Measurements from ENCODE around the gene INVS. TPM values are rescaled to one million over a fixed set of nuclear protein-coding genes. Genes with fewer than 3 reads are reported as not detected.
"Not testable (repeated sequence)": the region's sequence is repeated elsewhere in the genome, so short reads cannot be mapped to it uniquely, and the experiment has no call there.

INVS gene
- polyA plus RNA-seq, 4 donors, result 2.7 to 15.5 (median 6.4) TPM

DNA sequence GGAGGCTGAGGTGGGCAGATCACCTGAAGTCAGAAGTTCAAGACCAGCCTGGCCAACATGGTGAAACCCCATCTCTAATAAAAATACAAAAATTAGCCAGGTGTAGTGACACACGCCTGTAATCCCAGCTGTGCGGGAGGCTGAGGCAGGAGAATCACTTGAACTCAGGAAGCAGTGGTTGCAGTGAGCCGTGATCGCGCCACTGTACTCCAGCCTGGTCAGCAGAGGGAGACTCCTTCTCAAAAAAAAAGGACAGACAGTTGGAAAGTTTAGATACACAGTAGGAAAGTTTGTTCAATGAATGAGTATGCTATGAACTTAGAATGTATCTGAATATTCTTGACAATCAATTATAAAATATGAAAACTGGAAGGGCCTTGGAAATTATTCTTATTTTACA, 37.8 kb downstream of the INVS start:
- H3K36me3 ChIP-seq (ENCODE audit: control insufficient read depth in 3 of 3, insufficient read depth in 2 of 3, low read depth in 1 of 3, low read length in 3 of 3); H3K4me1 ChIP-seq (ENCODE audit: control insufficient read depth in 3 of 3, insufficient read depth in 2 of 3, low read depth in 1 of 3, low read length in 2 of 3); DNase-seq; H3K9me3 ChIP-seq (ENCODE audit: control insufficient read depth in 2 of 2, insufficient read depth in 1 of 2, low read depth in 1 of 2, low read length in 1 of 2); FAIRE-seq; H3K27ac ChIP-seq (ENCODE audit: low read depth in 1 of 3, low read length in 2 of 3); H3K4me3 ChIP-seq (ENCODE audit: low read depth in 1 of 3, low read length in 3 of 3); H3K27me3 ChIP-seq (ENCODE audit: control insufficient read depth in 3 of 3, insufficient read depth in 3 of 3, low read length in 3 of 3): not testable (repeated sequence)
- WGBS, 3 donors, result 94 to 96% (median 95%) methylated on average over 5 of the region's 5 CpGs

DNA sequence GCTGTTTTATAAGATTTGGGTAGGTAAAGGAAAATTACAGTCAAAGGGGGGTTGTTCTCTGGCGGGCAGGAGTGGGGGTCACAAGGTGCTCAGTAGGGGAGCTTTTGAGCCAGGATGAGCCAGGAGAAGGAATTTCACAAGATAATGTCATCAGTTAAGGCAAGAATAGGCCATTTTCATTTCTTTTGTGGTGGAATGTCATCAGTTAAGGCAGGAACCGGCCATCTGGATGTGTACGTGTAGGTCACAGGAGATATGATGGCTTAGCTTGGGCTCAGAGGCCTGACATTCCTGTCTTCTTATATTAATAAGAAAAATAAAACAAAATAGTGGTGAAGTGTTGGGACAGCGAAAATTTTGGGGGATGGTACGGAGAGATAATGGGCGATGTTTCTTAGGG, 41.3 kb downstream of the INVS start:
- H3K9me3 ChIP-seq (ENCODE audit: control insufficient read depth in 2 of 2, insufficient read depth in 1 of 2, low read depth in 1 of 2, low read length in 1 of 2); FAIRE-seq; H3K4me3 ChIP-seq (ENCODE audit: low read depth in 1 of 3, low read length in 3 of 3); H3K4me1 ChIP-seq (ENCODE audit: control insufficient read depth in 3 of 3, insufficient read depth in 2 of 3, low read depth in 1 of 3, low read length in 2 of 3); H3K36me3 ChIP-seq (ENCODE audit: control insufficient read depth in 3 of 3, insufficient read depth in 2 of 3, low read depth in 1 of 3, low read length in 3 of 3); H3K27ac ChIP-seq (ENCODE audit: low read depth in 1 of 3, low read length in 2 of 3); DNase-seq; H3K27me3 ChIP-seq (ENCODE audit: control insufficient read depth in 3 of 3, insufficient read depth in 3 of 3, low read length in 3 of 3): not testable (repeated sequence)
- WGBS, 3 donors, result 91 to 98% (median 97%) methylated on average over 5 to 6 of the region's 6 CpGs

DNA sequence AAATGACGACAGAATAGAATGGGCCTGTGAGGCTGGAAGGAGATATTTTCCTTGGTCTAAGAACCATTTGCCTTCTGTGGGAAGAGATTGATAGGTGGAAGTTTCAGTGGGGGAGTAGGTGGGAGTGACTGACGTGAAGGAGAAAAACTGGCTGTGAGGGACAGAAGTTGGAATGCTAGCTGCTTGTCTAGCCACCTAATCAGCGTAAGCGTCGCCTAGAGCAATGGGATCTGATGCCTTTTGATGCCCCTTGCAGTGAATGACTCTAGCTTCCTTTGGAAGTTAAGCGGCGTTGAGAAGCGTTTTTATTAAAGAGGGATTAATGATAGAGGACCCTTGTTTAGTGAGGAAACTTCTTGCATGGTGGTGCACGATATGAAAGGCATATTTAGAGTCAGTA, 42.8 kb downstream of the INVS start:
- not testable (repeated sequence) for H3K27ac ChIP-seq (ENCODE audit: low read depth in 1 of 3, low read length in 2 of 3); DNase-seq; H3K9me3 ChIP-seq (ENCODE audit: control insufficient read depth in 2 of 2, insufficient read depth in 1 of 2, low read depth in 1 of 2, low read length in 1 of 2); H3K36me3 ChIP-seq (ENCODE audit: control insufficient read depth in 3 of 3, insufficient read depth in 2 of 3, low read depth in 1 of 3, low read length in 3 of 3); H3K4me1 ChIP-seq (ENCODE audit: control insufficient read depth in 3 of 3, insufficient read depth in 2 of 3, low read depth in 1 of 3, low read length in 2 of 3); H3K27me3 ChIP-seq (ENCODE audit: control insufficient read depth in 3 of 3, insufficient read depth in 3 of 3, low read length in 3 of 3); FAIRE-seq; H3K4me3 ChIP-seq (ENCODE audit: low read depth in 1 of 3, low read length in 3 of 3)
- WGBS, 3 donors, result 95 to 98% (median 97%) methylated on average over 8 to 9 of the region's 9 CpGs

DNA sequence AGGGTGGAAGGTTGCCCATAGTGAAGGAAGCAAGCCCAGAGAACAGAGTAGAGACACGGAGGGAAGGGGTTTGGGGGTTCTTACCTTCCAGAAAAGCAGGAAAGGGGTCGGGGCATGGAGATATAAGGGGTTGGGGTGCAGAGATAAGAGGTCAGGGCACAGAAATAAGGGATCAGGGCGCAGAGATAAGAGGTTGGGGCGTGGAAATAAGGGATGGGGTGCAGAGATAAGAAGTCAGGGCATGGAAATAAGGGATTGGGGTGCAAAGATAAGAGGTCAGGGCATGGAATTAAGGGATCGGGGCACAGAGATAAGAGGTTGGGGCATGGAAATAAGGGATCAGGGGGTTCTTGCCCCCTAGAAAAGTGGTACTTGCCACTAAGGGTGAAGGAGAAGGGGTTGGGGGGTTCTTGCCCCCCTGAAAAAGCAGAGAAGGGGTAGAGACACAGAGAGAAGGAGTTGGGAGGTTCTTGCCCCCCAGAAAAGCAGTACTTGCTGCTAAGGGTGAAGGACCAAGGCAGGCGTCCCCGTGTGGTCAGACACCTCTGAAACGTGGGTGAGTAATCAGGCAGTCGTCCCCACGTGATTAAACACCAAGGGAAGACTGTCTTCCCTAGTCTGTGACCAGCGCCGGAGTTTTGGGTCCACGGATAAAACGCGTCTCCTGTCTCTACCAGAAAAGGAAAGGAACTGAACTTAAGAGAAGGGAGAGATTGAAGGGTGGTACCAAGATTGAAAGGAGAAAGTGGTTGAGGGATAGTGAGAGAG, 46.3 kb downstream of the INVS start:
- WGBS, 3 donors, result 78 to 87% (median 81%) methylated on average over 15 of the region's 15 CpGs
- not testable (repeated sequence) for H3K36me3 ChIP-seq (ENCODE audit: control insufficient read depth in 3 of 3, insufficient read depth in 2 of 3, low read depth in 1 of 3, low read length in 3 of 3); H3K4me3 ChIP-seq (ENCODE audit: low read depth in 1 of 3, low read length in 3 of 3); H3K27me3 ChIP-seq (ENCODE audit: control insufficient read depth in 3 of 3, insufficient read depth in 3 of 3, low read length in 3 of 3); DNase-seq; H3K4me1 ChIP-seq (ENCODE audit: control insufficient read depth in 3 of 3, insufficient read depth in 2 of 3, low read depth in 1 of 3, low read length in 2 of 3); H3K9me3 ChIP-seq (ENCODE audit: control insufficient read depth in 2 of 2, insufficient read depth in 1 of 2, low read depth in 1 of 2, low read length in 1 of 2); FAIRE-seq; H3K27ac ChIP-seq (ENCODE audit: low read depth in 1 of 3, low read length in 2 of 3)

DNA sequence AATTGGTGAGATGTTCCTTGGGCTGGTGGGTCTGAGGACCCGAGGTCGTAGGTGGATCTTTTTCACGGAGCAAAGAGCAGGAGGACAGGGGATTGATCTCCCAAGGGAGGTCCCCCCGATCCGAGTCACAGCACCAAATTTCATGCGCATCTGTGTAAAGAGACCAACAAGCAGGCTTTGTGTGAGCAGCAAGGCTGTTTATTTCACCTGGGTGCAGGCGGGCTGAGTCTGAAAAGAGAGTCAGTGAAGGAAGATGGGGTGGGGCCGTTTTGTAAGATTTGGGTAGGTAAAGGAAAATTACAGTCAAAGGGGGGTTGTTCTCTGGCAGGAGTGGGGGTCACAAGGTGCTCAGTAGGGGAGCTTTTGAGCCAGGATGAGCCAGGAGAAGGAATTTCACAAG, 46.9 kb downstream of the INVS start:
- not testable (repeated sequence) for FAIRE-seq; H3K36me3 ChIP-seq (ENCODE audit: control insufficient read depth in 3 of 3, insufficient read depth in 2 of 3, low read depth in 1 of 3, low read length in 3 of 3); H3K27ac ChIP-seq (ENCODE audit: low read depth in 1 of 3, low read length in 2 of 3); DNase-seq; H3K9me3 ChIP-seq (ENCODE audit: control insufficient read depth in 2 of 2, insufficient read depth in 1 of 2, low read depth in 1 of 2, low read length in 1 of 2); H3K27me3 ChIP-seq (ENCODE audit: control insufficient read depth in 3 of 3, insufficient read depth in 3 of 3, low read length in 3 of 3); H3K4me1 ChIP-seq (ENCODE audit: control insufficient read depth in 3 of 3, insufficient read depth in 2 of 3, low read depth in 1 of 3, low read length in 2 of 3); H3K4me3 ChIP-seq (ENCODE audit: low read depth in 1 of 3, low read length in 3 of 3)
- WGBS, 3 donors, result 90 to 95% (median 95%) methylated on average over 8 of the region's 8 CpGs

DNA sequence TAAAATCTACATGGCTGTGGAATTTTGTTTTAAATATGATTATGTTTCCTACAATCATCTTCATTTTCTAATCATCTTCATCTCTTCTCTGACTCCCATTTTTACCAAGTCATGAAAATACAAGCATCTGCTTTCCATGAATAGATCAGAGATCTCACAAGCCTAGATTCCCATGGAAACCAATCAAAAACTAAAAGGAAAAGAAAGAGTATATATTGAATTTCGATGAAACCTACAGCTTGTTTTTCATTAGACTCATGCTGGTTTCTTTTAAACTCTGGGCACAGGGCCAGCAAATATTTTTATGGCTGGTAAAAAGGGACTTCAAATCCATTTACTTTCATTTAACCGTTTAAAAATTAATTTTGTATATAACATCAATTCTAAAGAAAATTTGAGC, 51.2 kb downstream of the INVS start:
- no peak for DNase-seq

DNA sequence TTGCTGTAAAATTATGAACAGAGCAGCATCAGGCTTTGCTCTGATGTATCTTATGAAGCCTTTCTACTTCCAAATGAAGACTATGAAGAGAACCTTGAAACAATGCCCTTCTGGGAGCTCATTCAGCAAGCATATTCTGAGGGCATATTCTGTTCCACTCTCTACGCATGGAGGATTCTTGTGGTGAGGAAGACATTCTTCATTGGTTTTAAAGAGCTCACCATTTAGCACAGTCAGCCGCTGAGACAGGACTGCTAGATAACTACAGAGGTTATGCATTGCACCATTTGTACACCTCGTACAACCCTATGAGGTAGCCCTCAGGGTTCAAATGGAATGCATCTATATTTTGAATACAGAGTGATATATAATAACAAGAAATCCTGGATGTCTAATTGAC, 61.0 kb downstream of the INVS start:
- no peaks in the 10 kb centered on the region for H3K9me3 ChIP-seq (ENCODE audit: control insufficient read depth in 2 of 2, insufficient read depth in 1 of 2, low read depth in 1 of 2, low read length in 1 of 2)
- DNase-seq (no peak), FAIRE-seq (no peak)
- H3K4me1 ChIP-seq (ENCODE audit: control insufficient read depth in 3 of 3, insufficient read depth in 2 of 3, low read depth in 1 of 3, low read length in 2 of 3), result no peaks in the 10 kb centered on the region
- no peaks in the 10 kb centered on the region for H3K36me3 ChIP-seq (ENCODE audit: control insufficient read depth in 3 of 3, insufficient read depth in 2 of 3, low read depth in 1 of 3, low read length in 3 of 3)
- H3K27ac ChIP-seq (ENCODE audit: low read depth in 1 of 3, low read length in 2 of 3), result no peak overlapping the region
- no peaks in the 10 kb centered on the region for H3K27me3 ChIP-seq (ENCODE audit: control insufficient read depth in 3 of 3, insufficient read depth in 3 of 3, low read length in 3 of 3)
- WGBS, 3 donors, result 93 to 98% (median 95%) methylated on average over 3 of the region's 3 CpGs
- no peak overlapping the region for H3K4me3 ChIP-seq (ENCODE audit: low read depth in 1 of 3, low read length in 3 of 3)

More for the DNA sequence above, 51.2 kb downstream of the INVS start:
- Histone ChIP-seq H3K4me3 (ENCODE audit: low read depth in 1 of 3, low read length in 3 of 3) (no peak overlapping the region), H3K9me3 (ENCODE audit: control insufficient read depth in 2 of 2, insufficient read depth in 1 of 2, low read depth in 1 of 2, low read length in 1 of 2) (no peaks in the 10 kb centered on the region), H3K27me3 (ENCODE audit: control insufficient read depth in 3 of 3, insufficient read depth in 3 of 3, low read length in 3 of 3) (no peaks in the 10 kb centered on the region), H3K36me3 (ENCODE audit: control insufficient read depth in 3 of 3, insufficient read depth in 2 of 3, low read depth in 1 of 3, low read length in 3 of 3) (no peaks in the 10 kb centered on the region), H3K4me1 (ENCODE audit: control insufficient read depth in 3 of 3, insufficient read depth in 2 of 3, low read depth in 1 of 3, low read length in 2 of 3) (no peaks in the 10 kb centered on the region), H3K27ac (ENCODE audit: low read depth in 1 of 3, low read length in 2 of 3) (no peak overlapping the region)
- FAIRE-seq, result no peak
- 28 to 51% (median 47%) methylated on average over 2 of the region's 2 CpGs for WGBS, 3 donors

DNA sequence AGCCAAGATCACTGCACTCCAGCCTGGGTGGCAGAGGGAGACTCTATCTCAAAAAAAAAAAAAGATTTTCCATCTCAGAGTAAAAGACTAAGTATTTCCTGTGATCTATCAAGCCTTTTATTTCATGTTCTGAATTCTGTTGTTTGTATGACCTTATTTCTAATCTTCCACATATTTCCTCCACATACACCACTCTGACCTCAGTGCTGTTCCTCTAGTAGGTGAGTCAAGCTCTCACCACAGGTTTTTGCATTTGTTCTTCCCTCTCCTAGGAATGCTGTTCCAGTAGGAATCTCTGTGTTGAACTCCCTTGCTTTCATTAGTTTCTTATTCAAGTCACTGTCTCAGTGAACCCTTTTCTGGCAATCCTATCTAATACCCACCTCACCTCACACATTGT, 68.1 kb downstream of the INVS start:
- Histone ChIP-seq H3K27me3 (ENCODE audit: control insufficient read depth in 3 of 3, insufficient read depth in 3 of 3, low read length in 3 of 3) (no peaks in the 10 kb centered on the region), H3K27ac (ENCODE audit: low read depth in 1 of 3, low read length in 2 of 3) (no peak overlapping the region), H3K36me3 (ENCODE audit: control insufficient read depth in 3 of 3, insufficient read depth in 2 of 3, low read depth in 1 of 3, low read length in 3 of 3) (peaks cover 0 to 5% (median 0%) of the 10 kb centered on the region in 3 donors), H3K4me3 (ENCODE audit: low read depth in 1 of 3, low read length in 3 of 3) (no peak overlapping the region), H3K9me3 (ENCODE audit: control insufficient read depth in 2 of 2, insufficient read depth in 1 of 2, low read depth in 1 of 2, low read length in 1 of 2) (no peaks in the 10 kb centered on the region), H3K4me1 (ENCODE audit: control insufficient read depth in 3 of 3, insufficient read depth in 2 of 3, low read depth in 1 of 3, low read length in 2 of 3) (no peaks in the 10 kb centered on the region)
- no peak for FAIRE-seq
- DNase-seq, result no peak

All from small intestine (tissue), 7 donors.